Duodenal mucosa (tissue), 2 donors: ENCODE results near the gene MAPKBP1.

ENCODE experiments used
- H3K27ac ChIP-seq: one replicate; pipeline ENCODE4 v1.7.0; 2013; ENCODE audit warnings: low read depth, low read length
- H3K27me3 ChIP-seq, 2 donors: one replicate each; pipeline ENCODE4 v1.7.0; 2013; ENCODE audit warnings: low read length in 2 of 2, control low read depth in 1 of 2; ENCODE audit not compliant: insufficient read depth in 2 of 2, control insufficient read depth in 1 of 2
- H3K36me3 ChIP-seq, 2 donors: one replicate each; pipeline ENCODE4 v1.7.0; 2013; ENCODE audit warnings: low read length in 2 of 2, control low read depth in 1 of 2; ENCODE audit not compliant: insufficient read depth in 2 of 2, control insufficient read depth in 1 of 2
- H3K4me1 ChIP-seq, 2 donors: one replicate each; pipeline ENCODE4 v1.7.0; 2013; ENCODE audit warnings: low read length in 2 of 2, control low read depth in 1 of 2; ENCODE audit not compliant: insufficient read depth in 2 of 2, control insufficient read depth in 1 of 2
- H3K4me3 ChIP-seq, 2 donors: one replicate each; pipeline ENCODE4 v1.7.0; 2013; ENCODE audit warnings: low read length in 2 of 2, low read depth in 1 of 2
- H3K9ac ChIP-seq, 2 donors: one replicate each; pipeline ENCODE4 v1.7.0; 2013; ENCODE audit warnings: low read length in 2 of 2, low read depth in 1 of 2
- H3K9me3 ChIP-seq, 2 donors: one replicate each; pipeline ENCODE4 v1.7.0; 2013; ENCODE audit warnings: low read length in 2 of 2, control low read depth in 1 of 2; ENCODE audit not compliant: control insufficient read depth in 1 of 2

The MAPKBP1 gene

GRCh38 chr15:41865490-41866055 lies 91.3 kb downstream of the MAPKBP1 start:
- Histone ChIP-seq H3K36me3 (no peaks in the 10 kb centered on the region), H3K27ac (no peak overlapping the region), H3K9me3 (no peaks in the 10 kb centered on the region), H3K9ac (no peak overlapping the region), H3K4me3 (no peak overlapping the region), H3K27me3 (no peaks in the 10 kb centered on the region), H3K4me1 (no peaks in the 10 kb centered on the region)

GRCh38 chr15:41866263-41866703 lies 92.0 kb downstream of the MAPKBP1 start:
- H3K27me3 ChIP-seq, result no peaks in the 10 kb centered on the region
- no peaks in the 10 kb centered on the region for H3K9me3 ChIP-seq
- H3K27ac ChIP-seq, result no peak overlapping the region
- no peak overlapping the region for H3K9ac ChIP-seq
- H3K36me3 ChIP-seq, result no peaks in the 10 kb centered on the region
- H3K4me3 ChIP-seq, result no peak overlapping the region
- no peaks in the 10 kb centered on the region for H3K4me1 ChIP-seq

GRCh38 chr15:41866872-41867579 lies 92.7 kb downstream of the MAPKBP1 start:
- H3K36me3 ChIP-seq, result no peaks in the 10 kb centered on the region
- H3K9me3 ChIP-seq, result no peaks in the 10 kb centered on the region
- no peak overlapping the region for H3K27ac ChIP-seq

GRCh38 chr15:41868321-41868720 lies 94.0 kb downstream of the MAPKBP1 start:
- Histone ChIP-seq H3K27me3 (no peaks in the 10 kb centered on the region), H3K36me3 (no peaks in the 10 kb centered on the region), H3K4me1 (no peaks in the 10 kb centered on the region), H3K9me3 (no peaks in the 10 kb centered on the region), H3K9ac (no peak overlapping the region), H3K27ac (no peak overlapping the region), H3K4me3 (no peak overlapping the region)

More at GRCh38 chr15:41866872-41867579, 92.7 kb downstream of the MAPKBP1 start:
- H3K9ac ChIP-seq, result no peak overlapping the region
- H3K4me1 ChIP-seq, result no peaks in the 10 kb centered on the region
- H3K27me3 ChIP-seq, result no peaks in the 10 kb centered on the region
- no peak overlapping the region for H3K4me3 ChIP-seq

- Histone ChIP-seq H3K9ac (no peak overlapping the region), H3K4me1 (no peaks in the 10 kb centered on the region), H3K9me3 (no peaks in the 10 kb centered on the region), H3K36me3 (no peaks in the 10 kb centered on the region), H3K27me3 (no peaks in the 10 kb centered on the region), H3K27ac (no peak overlapping the region), H3K4me3 (no peak overlapping the region)
These were observed 95.7 kb downstream of the MAPKBP1 start for GRCh38 chr15:41869770-41870688.

GRCh38 chr15:41870689-41871081 lies 96.4 kb downstream of the MAPKBP1 start:
- no peaks in the 10 kb centered on the region for H3K9me3 ChIP-seq
- no peaks in the 10 kb centered on the region for H3K27me3 ChIP-seq
- no peak overlapping the region for H3K4me3 ChIP-seq
- H3K9ac ChIP-seq, result no peak overlapping the region
- H3K36me3 ChIP-seq, result no peaks in the 10 kb centered on the region
- H3K27ac ChIP-seq, result no peak overlapping the region
- no peaks in the 10 kb centered on the region for H3K4me1 ChIP-seq

- Histone ChIP-seq H3K27me3 (no peaks in the 10 kb centered on the region), H3K27ac (no peak overlapping the region), H3K9ac (no peak overlapping the region), H3K36me3 (no peaks in the 10 kb centered on the region), H3K4me1 (no peaks in the 10 kb centered on the region), H3K9me3 (no peaks in the 10 kb centered on the region), H3K4me3 (no peak overlapping the region)
These were observed 97.1 kb downstream of the MAPKBP1 start for GRCh38 chr15:41871175-41871905.

GRCh38 chr15:41872166-41872747 lies 98.0 kb downstream of the MAPKBP1 start:
- Histone ChIP-seq H3K4me3 (no peak overlapping the region), H3K9ac (no peak overlapping the region), H3K27me3 (no peaks in the 10 kb centered on the region), H3K4me1 (no peaks in the 10 kb centered on the region), H3K27ac (no peak overlapping the region), H3K36me3 (no peaks in the 10 kb centered on the region), H3K9me3 (no peaks in the 10 kb centered on the region)

GRCh38 chr15:41873711-41874110 lies 99.4 kb downstream of the MAPKBP1 start:
- Histone ChIP-seq H3K36me3 (no peaks in the 10 kb centered on the region), H3K27ac (no peak overlapping the region), H3K9ac (no peak overlapping the region), H3K4me1 (no peaks in the 10 kb centered on the region), H3K27me3 (no peaks in the 10 kb centered on the region), H3K4me3 (no peak overlapping the region), H3K9me3 (no peaks in the 10 kb centered on the region)
